IMR-90 (cell line): ENCODE data around the gene PIEZO2. TPM values are rescaled to one million over a fixed set of nuclear protein-coding genes. Genes with fewer than 3 reads are reported as not detected.

ENCODE experiments used
- ATAC-seq: fragments of 200-7000 bp; cut with Tn5 transposase; 2 replicates; pipeline ENCODE4 v1.9.1; 2020; ENCODE audit warnings: low read depth, mild to moderate bottlenecking, moderate library complexity
- BruUV-seq: library from RNA; stranded (reverse); fragments of 400-500 nt; replicated peaks from 2 replicates; lab custom pipeline; 2021; lab: Mats Ljungman, UMichigan
- CTCF ChIA-PET: fragments of 300-600 bp; formaldehyde crosslinking; extraction: SDS; loops from one replicate; lab custom pipeline; 2021; ENCODE audit warnings: antibody characterized with exemption; lab: Yijun Ruan, JAX
- POLR2A ChIA-PET: fragments of 300-600 bp; sonication (Branson Sonifier 250); formaldehyde crosslinking; loops from one replicate; lab custom pipeline; 2022; ENCODE audit warnings: antibody characterized with exemption; ENCODE audit not compliant: unreplicated experiment; lab: Charles Lee
- DNase-seq: peaks from one replicate; pipeline ENCODE4 v3.0.0; 2013
- H2AFZ ChIP-seq: replicated peaks from 2 replicates; pipeline ENCODE3; 2013; ENCODE audit warnings: low read length, mild to moderate bottlenecking; ENCODE audit not compliant: poor library complexity
- H2AK5ac ChIP-seq: 2 replicates; pipeline ENCODE4 v1.6.1; 2013; ENCODE audit warnings: low read depth, low read length, inconsistent platforms
- H2AK9ac ChIP-seq: replicated peaks from 2 replicates; pipeline ENCODE3; 2013; ENCODE audit warnings: mild to moderate bottlenecking, low read depth, low read length, moderate library complexity; ENCODE audit not compliant: poor library complexity
- H2BK120ac ChIP-seq: 2 replicates; pipeline ENCODE4 v1.6.1; 2013; ENCODE audit warnings: low read depth, low read length, inconsistent platforms
- H2BK15ac ChIP-seq: 3 replicates; pipeline ENCODE4 v1.6.1; 2013; ENCODE audit warnings: low read depth, low read length, inconsistent platforms
- H2BK20ac ChIP-seq: 2 replicates; pipeline ENCODE4 v1.6.1; 2013; ENCODE audit warnings: low read depth, mild to moderate bottlenecking, inconsistent platforms, low read length, moderate library complexity
- H2BK5ac ChIP-seq: 2 replicates; pipeline ENCODE4 v1.6.1; 2013; ENCODE audit warnings: mild to moderate bottlenecking, low read depth, low read length, inconsistent platforms; ENCODE audit not compliant: poor library complexity, severe bottlenecking
- H3K14ac ChIP-seq: replicated peaks from 2 replicates; pipeline ENCODE4 v1.6.1; 2013; ENCODE audit warnings: low read depth, low read length, inconsistent platforms
- H3K18ac ChIP-seq: 2 replicates; pipeline ENCODE4 v1.6.1; 2013; ENCODE audit warnings: low read depth, low read length, control low read depth
- H3K23ac ChIP-seq: 2 replicates; pipeline ENCODE4 v1.6.1; 2013; ENCODE audit warnings: low read depth, low read length, inconsistent platforms
- H3K27ac ChIP-seq: 2 replicates; pipeline ENCODE4 v1.5.1; 2013; ENCODE audit warnings: mild to moderate bottlenecking, control low read depth, low read length; ENCODE audit not compliant: insufficient read depth
- H3K27me3 ChIP-seq: 2 replicates; pipeline ENCODE4 v1.6.1; 2013; ENCODE audit warnings: low read length; ENCODE audit not compliant: control insufficient read depth, insufficient read depth
- H3K36me3 ChIP-seq: 2 replicates; pipeline ENCODE4 v1.6.1; 2013; ENCODE audit warnings: low read length, mixed read lengths; ENCODE audit not compliant: control insufficient read depth, insufficient read depth
- H3K4ac ChIP-seq: 2 replicates; pipeline ENCODE4 v1.6.1; 2013; ENCODE audit warnings: low read depth, low read length, inconsistent platforms
- H3K4me1 ChIP-seq: 2 replicates; pipeline ENCODE4 v1.6.1; 2013; ENCODE audit warnings: low read length, mixed read lengths; ENCODE audit not compliant: control insufficient read depth, insufficient read depth
- H3K4me2 ChIP-seq: 2 replicates; pipeline ENCODE4 v1.6.1; 2013; ENCODE audit warnings: low read depth, mild to moderate bottlenecking, control low read depth, low read length, moderate library complexity
- H3K4me3 ChIP-seq: 2 replicates; pipeline ENCODE4 v1.5.1; 2013; ENCODE audit warnings: low read depth, mild to moderate bottlenecking, control low read depth, low read length, moderate library complexity; ENCODE audit not compliant: insufficient read depth
- H3K56ac ChIP-seq: 2 replicates; pipeline ENCODE4 v1.6.1; 2013; ENCODE audit warnings: low read length, inconsistent platforms; ENCODE audit not compliant: insufficient read depth; ENCODE audit errors: extremely low read depth
- H3K79me1 ChIP-seq, 2 experiments: 2 replicates each; pipeline ENCODE4 v1.6.1; 2013; ENCODE audit warnings: low read length in 2 of 2, inconsistent platforms in 1 of 2, low read depth in 1 of 2
- H3K9ac ChIP-seq: 2 replicates; pipeline ENCODE4 v1.6.1; 2013; ENCODE audit warnings: low read depth, low read length, control low read depth
- H3K9me1 ChIP-seq: 2 replicates; pipeline ENCODE4 v1.6.1; 2013; ENCODE audit warnings: low read length, inconsistent platforms; ENCODE audit not compliant: insufficient read depth
- H3K9me3 ChIP-seq: 2 replicates; pipeline ENCODE4 v1.6.1; 2013; ENCODE audit warnings: low read length; ENCODE audit not compliant: control insufficient read depth, insufficient read depth
- H4K20me1 ChIP-seq: 2 replicates; pipeline ENCODE4 v1.6.1; 2013; ENCODE audit warnings: low read length, inconsistent platforms; ENCODE audit not compliant: insufficient read depth
- H4K5ac ChIP-seq: 2 replicates; pipeline ENCODE4 v1.6.1; 2013; ENCODE audit warnings: mild to moderate bottlenecking, low read depth, low read length, control low read depth
- H4K8ac ChIP-seq, 2 experiments: 2 replicates each; pipeline ENCODE4 v1.6.1; 2013; ENCODE audit warnings: low read depth in 2 of 2, low read length in 2 of 2, control low read depth in 1 of 2, inconsistent platforms in 1 of 2
- H4K91ac ChIP-seq: 2 replicates; pipeline ENCODE4 v1.6.1; 2013; ENCODE audit warnings: low read depth, low read length, inconsistent platforms; ENCODE audit not compliant: insufficient read depth
- BHLHE40 ChIP-seq: fragments of 150-350 bp; IDR thresholded peaks from 2 replicates; pipeline ENCODE4 v1.6.1; 2016; ENCODE audit warnings: mild to moderate bottlenecking, low read depth, low read length
- CEBPB ChIP-seq: IDR thresholded peaks from 2 replicates; pipeline ENCODE4 v1.6.1; 2012; ENCODE audit warnings: low read depth, low read length, improper control_type of control experiment
- CHD1 ChIP-seq: IDR thresholded peaks from 2 replicates; pipeline ENCODE4 v1.6.1; 2012; ENCODE audit warnings: low read depth, low read length, improper control_type of control experiment
- CTCF ChIP-seq: conservative IDR thresholded peaks from 2 replicates; pipeline ENCODE4 v1.5.1; 2012; ENCODE audit warnings: mild to moderate bottlenecking, low read depth, low read length, improper control_type of control experiment
- NFE2L2 ChIP-seq: fragments of 150-350 bp; IDR thresholded peaks from 2 replicates; pipeline ENCODE4 v1.6.1; 2016; ENCODE audit warnings: low read depth, mild to moderate bottlenecking, low read length
- POLR2A ChIP-seq: IDR thresholded peaks from 2 replicates; pipeline ENCODE4 v1.6.1; 2012; ENCODE audit warnings: mild to moderate bottlenecking, low read depth, low read length
- RAD21 ChIP-seq: IDR thresholded peaks from 2 replicates; pipeline ENCODE4 v1.6.1; 2012; ENCODE audit warnings: low read length, improper control_type of control experiment
- RCOR1 ChIP-seq: IDR thresholded peaks from 2 replicates; pipeline ENCODE4 v1.6.1; 2012; ENCODE audit warnings: mild to moderate bottlenecking, low read length, improper control_type of control experiment; ENCODE audit not compliant: insufficient replicate concordance
- RFX5 ChIP-seq: IDR thresholded peaks from 2 replicates; pipeline ENCODE4 v1.8.0; 2012; ENCODE audit warnings: low read depth, mild to moderate bottlenecking, low read length, moderate library complexity
- SMC3 ChIP-seq: fragments of 150-350 bp; IDR thresholded peaks from 2 replicates; pipeline ENCODE4 v1.6.1; 2016; ENCODE audit warnings: low read depth, mild to moderate bottlenecking, antibody characterized with exemption, low read length, moderate library complexity
- WGBS, 2 experiments: methylation state at CpG; one replicate each; pipeline versions ENCODE4 v1.1.5 to v1.1.7; 2013; ENCODE audit warnings: missing lambda C conversion rate in 2 of 2; ENCODE audit not compliant: insufficient read length in 1 of 2; ENCODE audit errors: extremely low coverage in 2 of 2; 5-methylcytosine and 5-hydroxymethylcytosine counted together
- dilution Hi-C: fragments of 300-500 bp; cut with HindIII; formaldehyde crosslinking; loops from one replicate; pipeline ENCODE4 v1.14.3; 2018; ENCODE audit warnings: low sequenced_read_pairs; ENCODE audit not compliant: unreplicated experiment
- in situ Hi-C: fragments of 300-500 bp; cut with MboI; formaldehyde crosslinking; loops from 3 replicates; pipeline ENCODE4 v1.14.3; 2019; ENCODE audit warnings: low sequenced_read_pairs, inconsistent platforms, mixed read lengths
- intact Hi-C: fragments of 100-400 bp; cut with micrococcal nuclease; formaldehyde crosslinking; loops from 2 replicates; pipeline ENCODE4 v1.10.0; 2022
- polyA plus RNA-seq, 3 experiments: library from polyadenylated mRNA; depleted of rRNA; stranded (reverse); fragments of >200 nt; gene quantifications; 2 replicates each; pipeline ENCODE4 v1.2.3, GENCODE V29; 2012; ENCODE audit warnings: low replicate concordance in 1 of 3
- total RNA-seq: library from RNA; depleted of rRNA; stranded (reverse); fragments of >200 nt; gene quantifications from 2 replicates; pipeline ENCODE4 v1.2.3, GENCODE V29; 2012
- TF ChIP-seq, protein P1 (sequence below): fragments of 150-350 bp; IDR thresholded peaks from 2 replicates; pipeline ENCODE4 v1.6.1; 2016; ENCODE audit warnings: low read depth, mild to moderate bottlenecking, low read length, moderate library complexity, borderline replicate concordance
- TF ChIP-seq, protein P2 (sequence below): fragments of 150-350 bp; IDR thresholded peaks from 2 replicates; pipeline ENCODE4 v1.6.1; 2017; ENCODE audit warnings: mild to moderate bottlenecking, antibody characterized with exemption, low read length, low read depth

The PIEZO2 gene
- total and polyA plus RNA-seq, 2 of the 4 experiments (the other 2 are of a cell fraction): 2.4 to 4.1 TPM

DNA sequence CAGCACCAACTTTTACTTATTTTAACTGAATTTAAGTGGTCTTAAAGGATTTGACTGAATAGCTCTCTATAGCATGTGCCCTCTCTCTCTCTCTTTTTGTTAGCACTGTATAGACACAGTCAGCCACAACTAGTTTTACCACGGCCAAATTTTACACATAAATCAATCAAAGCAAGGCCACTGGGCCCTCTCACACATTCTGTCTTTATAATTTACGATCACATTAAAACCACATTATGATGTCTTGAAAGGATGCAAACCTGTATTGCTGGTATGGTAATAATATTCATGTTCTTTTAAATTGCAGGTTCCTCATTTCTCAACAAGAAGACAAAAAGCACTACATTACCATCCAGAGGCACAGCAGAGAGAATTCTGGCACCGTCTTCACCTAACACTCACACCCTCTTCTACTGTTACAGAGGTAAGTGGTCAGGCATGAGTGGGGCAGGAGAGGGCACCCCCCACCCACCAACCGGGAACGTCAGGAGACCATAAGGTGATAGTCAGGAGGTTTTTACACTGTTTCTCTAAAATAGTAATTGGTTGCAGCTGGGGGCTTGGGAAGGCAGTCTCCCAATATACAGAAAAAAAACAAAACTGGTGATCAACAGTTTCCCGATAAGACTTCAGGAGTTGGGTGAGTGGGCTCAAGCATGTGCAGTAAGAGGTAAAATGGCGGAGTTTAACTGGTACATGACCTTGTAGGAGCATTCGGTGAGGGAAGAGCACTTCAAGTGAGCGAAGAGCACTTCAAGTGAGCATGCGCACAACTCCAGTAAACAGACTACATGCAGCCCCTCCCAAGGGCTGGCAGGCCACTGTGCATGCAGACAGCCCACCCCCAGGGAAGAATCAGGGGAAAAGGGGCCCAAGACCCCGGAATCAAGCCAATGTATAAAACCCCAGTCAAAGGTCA is 296.7 kb downstream of the PIEZO2 start:
- intact Hi-C loops: loop anchor here (1.0 to 5.0 kb wide), 5 partner anchors 65 to 701 kb away; no protein-coding TSS in a partner anchor
- Histone ChIP-seq H2AK5ac (peak overlapping the region; percentile 72; the same call in 1 of the 2 replicates), H3K18ac (peak overlapping the region; percentile 77), H3K23ac (no peak overlapping the region), H2BK5ac (no peak overlapping the region), H4K5ac (peak overlapping the region; percentile 71; the same call in 1 of the 2 replicates), H3K4ac (peak overlapping the region; percentile 72), H2BK20ac (peak overlapping the region; percentile 76; the same call in 1 of the 2 replicates), H3K79me1 (no peaks in the 10 kb centered on the region), H3K4me2 (no peak overlapping the region; the same call in 1 of the 2 replicates), H2BK120ac (peak overlapping the region; percentile 65), H3K27ac (peak overlapping the region; percentile 50; the same call in 1 of the 2 replicates), H3K9me1 (no peaks in the 10 kb centered on the region; the same call in 1 of the 2 replicates), H3K36me3 (peaks cover 2% of the 10 kb centered on the region), H3K4me3 (no peak overlapping the region), H2AK9ac (no peak overlapping the region), H2AFZ (no peak overlapping the region), H4K8ac (peak overlapping the region in 1 of 2 experiments; percentile 76; a peak in 2 of 4 replicates), H3K14ac (0 out of 2 replicates have a peak overlapping the region, but pooled peaks have one; percentile 33), H3K9ac (peak overlapping the region; percentile 57; the same call in 1 of the 2 replicates), H3K4me1 (peaks cover 2% of the 10 kb centered on the region; the same call in 1 of the 2 replicates), H3K27me3 (no peaks in the 10 kb centered on the region), H3K9me3 (no peaks in the 10 kb centered on the region), H2BK15ac (peak overlapping the region; percentile 43; the same call in 1 of the 3 replicates), H4K91ac (no peak overlapping the region; the same call in 1 of the 2 replicates), H3K56ac (no peak overlapping the region), H4K20me1 (no peaks in the 10 kb centered on the region)
- 83% methylated on average over 1 of the region's 11 CpGs; no CpG with 5 or more reads in 1 of the 2 experiments for WGBS, 2 experiments
- CTCF ChIA-PET: interaction anchor here (0.9 to 2.8 kb wide), 5 partner anchors 187 to 718 kb away, joined by 3 to 19 read pairs (median 5); no protein-coding TSS in a partner anchor
- DNase-seq: no peak
- POLR2A ChIA-PET: interaction anchor here (0.6 kb wide), 1 partner anchor 298 kb away, joined by 3 read pairs; no protein-coding TSS in a partner anchor
- ATAC-seq: no peak; the same call in 1 of the 2 replicates
- no TSS peak for BruUV-seq
- in situ Hi-C loops: loop anchor here (5.0 to 10.0 kb wide), 3 partner anchors 190 to 702 kb away; no protein-coding TSS in a partner anchor
- dilution Hi-C loops: no loop called here
- TF ChIP-seq POLR2A (no peak), BHLHE40 (no peak), RAD21 (no peak), CHD1 (no peak), RCOR1 (no peak), SMC3 (no peak), CEBPB (no peak), NFE2L2 (no peak), RFX5 (no peak), CTCF (no peak)
- TF ChIP-seq, protein P1, sequence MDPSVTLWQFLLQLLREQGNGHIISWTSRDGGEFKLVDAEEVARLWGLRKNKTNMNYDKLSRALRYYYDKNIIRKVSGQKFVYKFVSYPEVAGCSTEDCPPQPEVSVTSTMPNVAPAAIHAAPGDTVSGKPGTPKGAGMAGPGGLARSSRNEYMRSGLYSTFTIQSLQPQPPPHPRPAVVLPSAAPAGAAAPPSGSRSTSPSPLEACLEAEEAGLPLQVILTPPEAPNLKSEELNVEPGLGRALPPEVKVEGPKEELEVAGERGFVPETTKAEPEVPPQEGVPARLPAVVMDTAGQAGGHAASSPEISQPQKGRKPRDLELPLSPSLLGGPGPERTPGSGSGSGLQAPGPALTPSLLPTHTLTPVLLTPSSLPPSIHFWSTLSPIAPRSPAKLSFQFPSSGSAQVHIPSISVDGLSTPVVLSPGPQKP: no peak
- TF ChIP-seq, protein P2, sequence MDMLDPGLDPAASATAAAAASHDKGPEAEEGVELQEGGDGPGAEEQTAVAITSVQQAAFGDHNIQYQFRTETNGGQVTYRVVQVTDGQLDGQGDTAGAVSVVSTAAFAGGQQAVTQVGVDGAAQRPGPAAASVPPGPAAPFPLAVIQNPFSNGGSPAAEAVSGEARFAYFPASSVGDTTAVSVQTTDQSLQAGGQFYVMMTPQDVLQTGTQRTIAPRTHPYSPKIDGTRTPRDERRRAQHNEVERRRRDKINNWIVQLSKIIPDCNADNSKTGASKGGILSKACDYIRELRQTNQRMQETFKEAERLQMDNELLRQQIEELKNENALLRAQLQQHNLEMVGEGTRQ: no peak
